Measurements from ENCODE around the gene E2F2.
"Not testable (repeated sequence)": the region's sequence is repeated elsewhere in the genome, so short reads cannot be mapped to it uniquely, and the experiment has no call there.

E2F2 gene

GRCh38 chr1:23546897-23547584, 16.0 kb upstream of the E2F2 start:
- no peak for DNase-seq (ENCODE audit: low read depth)

- DNase-seq (ENCODE audit: low read depth): no peak
These were observed 14.8 kb upstream of the E2F2 start for GRCh38 chr1:23545851-23546250.

- DNase-seq (ENCODE audit: low read depth): peak; percentile 76
These were observed 13.7 kb upstream of the E2F2 start for GRCh38 chr1:23544444-23545389.

- DNase-seq (ENCODE audit: low read depth): no peak
These were observed 12.8 kb upstream of the E2F2 start for GRCh38 chr1:23543707-23544443.

- not testable (repeated sequence) for DNase-seq (ENCODE audit: low read depth)
These were observed 11.9 kb upstream of the E2F2 start for GRCh38 chr1:23542940-23543339.

GRCh38 chr1:23539698-23540266, 8.7 kb upstream of the E2F2 start:
- DNase-seq (ENCODE audit: low read depth): peak; percentile 86

GRCh38 chr1:23537296-23537973, 6.4 kb upstream of the E2F2 start:
- no peak for DNase-seq (ENCODE audit: low read depth)

GRCh38 chr1:23533246-23534023, 2.4 kb upstream of the E2F2 start:
- no peak for DNase-seq (ENCODE audit: low read depth)

- DNase-seq (ENCODE audit: low read depth): no peak
These were observed 595 bp upstream of the E2F2 start for GRCh38 chr1:23531562-23532094.

GRCh38 chr1:23530087-23530746, 816 bp downstream of the E2F2 start:
- no peak for DNase-seq (ENCODE audit: low read depth)

GRCh38 chr1:23529146-23530086, 1.6 kb downstream of the E2F2 start:
- DNase-seq (ENCODE audit: low read depth): no peak

GRCh38 chr1:23528250-23528978, 2.6 kb downstream of the E2F2 start:
- DNase-seq (ENCODE audit: low read depth): peak; percentile 74

- DNase-seq (ENCODE audit: low read depth): no peak
These were observed 3.2 kb downstream of the E2F2 start for GRCh38 chr1:23527900-23528249.

- no peak for DNase-seq (ENCODE audit: low read depth)
These were observed 3.7 kb downstream of the E2F2 start for GRCh38 chr1:23527366-23527765.

GRCh38 chr1:23526329-23527041, 4.5 kb downstream of the E2F2 start:
- DNase-seq (ENCODE audit: low read depth): no peak

- DNase-seq (ENCODE audit: low read depth): no peak
These were observed 5.3 kb downstream of the E2F2 start for GRCh38 chr1:23525558-23526250.

Data from fibroblast of the conjunctiva (primary cell).